NCI-H1694 (cell line): ENCODE data around the gene HSD11B2.

Source experiments
- DNase-seq: peaks from one replicate; lab custom pipeline; 2025; lab: John Stamatoyannopoulos, UW

HSD11B2 gene

DNA sequence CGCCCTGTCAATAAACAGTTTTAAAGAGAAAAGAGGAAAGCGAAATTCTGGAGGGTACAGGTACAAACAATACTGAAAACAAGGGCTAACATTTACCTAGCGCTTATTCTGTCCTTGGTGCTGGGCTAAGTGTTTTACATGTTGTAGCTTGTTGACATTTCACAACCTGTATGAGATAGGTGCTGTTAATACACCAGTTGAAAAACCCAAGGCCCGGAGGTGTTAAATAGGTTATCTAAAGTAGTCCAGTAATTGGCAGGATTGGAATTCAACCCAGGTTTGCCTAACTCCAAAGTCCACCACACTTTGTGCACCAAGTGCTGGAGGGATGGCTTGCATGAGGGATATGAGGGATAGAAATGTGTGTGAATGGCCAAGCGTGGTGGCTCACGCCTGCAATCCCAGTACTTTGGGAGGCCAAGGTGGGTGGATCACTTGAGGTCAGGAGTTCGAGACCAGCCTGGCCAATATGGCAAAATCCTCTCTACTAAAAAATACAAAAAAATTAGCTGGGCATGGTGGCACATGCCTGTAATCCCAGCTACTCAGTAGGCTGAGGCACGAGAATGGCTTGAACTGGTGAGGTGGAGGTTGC lies 47.1 kb downstream of the HSD11B2 start:
- no peak for DNase-seq

DNA sequence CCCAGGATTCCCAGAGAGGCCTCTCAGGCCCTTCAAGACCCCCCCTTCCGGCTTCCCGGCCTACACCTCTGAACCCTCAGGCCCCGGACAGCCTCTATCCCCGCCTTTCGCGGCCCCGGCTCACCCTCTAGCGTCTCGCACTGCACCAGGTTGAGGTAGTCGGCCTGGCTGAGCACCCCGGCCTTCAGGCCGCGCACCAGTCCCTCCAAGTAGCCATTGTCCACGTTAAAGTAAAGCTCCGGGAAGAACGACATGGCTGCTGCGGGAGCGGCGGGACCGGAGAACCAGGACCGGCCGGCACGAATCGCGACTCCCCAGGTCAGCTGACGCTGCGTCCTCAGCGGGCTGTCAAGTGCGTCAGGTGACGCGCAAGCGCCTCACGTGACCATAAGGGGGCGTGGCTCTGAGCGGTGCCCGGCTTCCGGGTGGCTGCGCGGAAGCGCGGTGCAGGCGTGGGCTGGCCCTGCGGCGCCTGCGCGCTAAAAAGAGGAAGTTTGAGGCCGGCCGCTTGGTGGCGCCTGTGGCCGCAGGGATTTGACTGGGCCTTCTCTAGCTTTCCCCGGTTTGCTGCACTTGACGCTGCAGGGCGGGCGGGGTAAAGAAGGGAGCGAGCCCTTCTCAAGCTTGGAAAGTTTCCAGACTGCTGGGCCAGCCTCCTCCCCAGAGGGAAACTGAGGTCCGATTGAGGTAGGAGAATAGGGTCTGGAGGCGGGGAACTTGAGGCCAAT lies 50.1 kb downstream of the HSD11B2 start, which contains the start of gene ATP6V0D1:
TSS of gene ATP6V0D1 (minus strand) at position 325 of the 728 bp plus-strand sequence. CDS start at position 254, 71 bp downstream.
- peak; percentile 89 for DNase-seq

DNA sequence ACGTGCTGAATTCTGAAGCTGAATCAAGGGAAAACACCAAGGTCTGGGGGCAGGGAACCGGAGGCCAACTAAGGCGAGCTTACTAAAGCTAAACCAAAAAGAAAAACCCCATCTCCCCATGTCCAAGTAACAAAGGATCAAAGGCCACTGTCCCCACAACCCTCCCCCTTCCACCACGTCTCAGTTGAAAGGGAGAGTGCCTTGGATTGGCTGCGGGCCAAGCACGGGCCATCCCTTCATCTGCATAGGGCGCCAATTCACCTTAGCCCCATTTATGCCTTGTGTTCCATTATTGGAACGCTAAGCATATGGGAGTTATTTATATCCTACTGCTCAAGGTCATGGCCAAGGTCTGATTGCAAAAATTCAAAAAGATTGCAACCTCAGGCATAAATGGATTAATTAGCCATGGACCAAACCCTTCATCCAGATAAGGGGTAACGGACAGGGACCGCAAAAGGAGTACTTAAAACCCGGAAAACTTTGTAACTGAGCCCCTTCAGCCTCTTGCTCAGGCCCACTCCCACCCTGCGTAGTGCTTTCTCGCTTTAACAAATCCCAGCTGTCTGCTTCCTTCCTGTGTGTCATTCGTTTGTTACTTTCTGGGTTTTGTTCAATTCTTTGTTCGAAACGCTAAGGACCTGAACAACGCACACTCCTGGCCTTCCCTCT lies 50.8 kb downstream of the HSD11B2 start:
- DNase-seq, result no peak

DNA sequence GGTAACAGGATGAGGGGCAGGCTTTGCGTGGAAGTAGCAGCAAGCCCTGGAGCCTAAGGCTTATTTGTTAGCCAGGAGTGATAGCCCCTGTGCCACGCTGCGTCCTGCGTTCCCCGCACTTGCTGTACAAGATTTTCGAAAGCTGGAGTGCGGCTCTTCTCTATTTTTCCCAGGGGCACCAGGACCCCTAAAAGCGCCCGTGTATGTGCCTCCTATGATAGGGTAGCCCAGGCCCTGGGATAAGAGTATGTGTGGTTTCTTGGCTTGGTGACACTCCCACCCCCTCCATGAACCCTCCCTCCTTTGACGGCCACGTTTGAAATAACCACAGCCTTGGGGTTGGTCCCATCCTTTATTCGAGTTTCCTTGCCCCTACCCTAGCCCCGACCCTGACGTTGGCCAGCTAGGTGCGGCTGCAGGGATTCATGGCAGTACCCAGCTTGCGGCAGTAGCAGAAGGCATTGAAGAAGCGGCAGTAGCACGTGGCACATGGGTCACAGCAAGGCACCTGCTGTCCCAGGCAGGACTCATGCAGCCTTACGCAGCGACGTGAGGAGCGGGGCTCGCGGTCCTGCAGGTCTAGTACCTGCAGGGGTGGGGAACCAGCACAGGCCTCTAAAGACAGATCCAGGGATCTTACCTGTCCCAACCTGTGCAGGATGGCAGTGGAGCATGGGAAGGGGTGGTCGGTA lies 51.5 kb downstream of the HSD11B2 start:
- DNase-seq, result no peak

DNA sequence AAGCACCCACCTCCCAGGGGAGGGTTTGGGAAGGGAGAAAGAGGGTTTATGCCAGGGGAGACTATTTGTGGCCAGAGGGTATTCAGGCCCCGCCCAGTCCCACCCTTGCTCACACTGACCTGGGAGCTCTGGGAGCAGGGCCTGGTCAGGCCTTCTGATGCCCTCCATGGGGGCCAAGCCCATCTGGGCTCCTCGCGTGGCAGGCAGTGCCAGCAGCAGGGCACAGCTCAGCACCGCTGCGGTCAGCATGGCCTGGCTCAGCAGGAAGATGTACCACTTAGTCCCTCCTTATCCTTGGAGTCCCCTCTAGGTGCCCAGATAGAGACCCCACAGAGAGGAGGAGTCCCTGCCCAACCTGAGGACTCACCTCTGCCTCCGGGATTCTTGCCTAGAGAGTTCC lies 52.2 kb downstream of the HSD11B2 start, which contains the start of gene AGRP:
TSS of gene AGRP (minus strand) at position 398 of the 400 bp plus-strand sequence. CDS start at position 249, 149 bp downstream.
- no peak for DNase-seq

DNA sequence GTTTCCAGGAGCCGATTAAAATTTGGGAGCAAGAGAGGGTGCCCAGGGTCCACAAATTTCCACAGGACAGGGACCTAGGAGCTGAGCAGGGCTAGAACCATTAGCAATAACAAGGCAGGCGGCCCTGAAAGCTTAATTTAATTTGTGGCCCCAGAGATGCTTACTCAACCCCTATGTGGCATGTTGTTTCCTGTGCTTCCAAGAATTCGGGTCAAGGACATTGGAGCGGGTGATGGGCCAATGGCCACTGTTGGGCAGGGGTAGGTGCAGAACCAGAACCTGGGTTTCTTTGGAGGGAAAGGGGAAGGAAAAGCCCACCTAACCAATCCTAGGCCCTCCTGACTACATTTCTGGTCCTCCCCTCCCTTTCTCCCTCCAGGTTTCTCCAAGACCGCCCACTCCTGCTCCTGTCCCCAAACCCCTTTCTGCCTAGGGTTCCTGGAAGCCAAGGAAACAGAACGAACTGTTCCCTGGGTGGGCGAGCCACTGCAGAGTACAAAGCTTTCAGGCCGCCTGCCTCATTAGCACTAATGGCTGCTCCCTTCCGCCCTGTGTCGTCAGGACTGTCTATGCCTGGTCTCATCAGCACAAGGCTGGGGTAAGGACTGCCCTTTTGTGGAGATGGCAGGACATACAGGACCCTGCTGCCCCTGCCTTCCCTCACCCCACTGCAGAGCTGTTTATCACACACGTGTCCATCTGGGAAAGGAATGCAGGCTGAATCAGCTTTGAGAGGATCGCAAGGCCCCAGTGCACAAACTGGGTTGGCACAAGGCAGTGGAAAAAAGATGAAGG lies 53.0 kb downstream of the HSD11B2 start:
- DNase-seq, result no peak

DNA sequence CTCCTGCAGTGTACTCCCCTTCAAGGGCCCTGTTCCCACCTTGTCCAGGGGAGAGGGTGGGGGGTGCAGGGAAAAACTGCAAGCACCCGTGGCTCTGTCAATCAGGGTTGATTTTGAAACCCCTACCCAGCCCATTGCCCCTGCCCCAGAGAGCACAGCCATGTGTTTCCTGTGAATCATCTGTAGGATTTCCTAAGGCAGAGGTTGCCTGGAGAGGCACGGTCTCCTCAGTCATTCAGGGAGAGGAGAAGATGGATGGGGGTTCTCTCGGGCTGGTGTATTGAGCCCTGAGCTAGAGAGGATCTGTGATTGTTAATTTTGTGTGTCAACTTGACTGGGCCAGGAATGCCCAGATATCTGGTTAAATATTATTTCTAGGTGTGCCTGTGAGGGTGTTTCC lies 55.9 kb downstream of the HSD11B2 start:
- no peak for DNase-seq
